IPS-15b (cell line): ENCODE data around the gene PRSS53.
A peak's percentile ranks its signal among the peaks of the same experiment; 100 is the strongest.

Experiments used
- H3K27me3 ChIP-seq: one replicate; pipeline ENCODE4 v1.6.1; 2013; ENCODE audit warnings: low read length; ENCODE audit not compliant: control insufficient read depth, insufficient read depth
- H3K36me3 ChIP-seq: one replicate; pipeline ENCODE4 v1.6.1; 2013; ENCODE audit warnings: low read length; ENCODE audit not compliant: control insufficient read depth, insufficient read depth
- H3K4me1 ChIP-seq: one replicate; pipeline ENCODE4 v1.6.1; 2013; ENCODE audit warnings: mild to moderate bottlenecking, low read length; ENCODE audit not compliant: control insufficient read depth, insufficient read depth
- H3K4me3 ChIP-seq: one replicate; pipeline ENCODE4 v1.5.1; 2013; ENCODE audit warnings: low read depth, low read length
- H3K9ac ChIP-seq: one replicate; pipeline ENCODE4 v1.6.1; 2013; ENCODE audit warnings: low read depth, mild to moderate bottlenecking, low read length
- H3K9me3 ChIP-seq: one replicate; pipeline ENCODE4 v1.6.1; 2013; ENCODE audit warnings: mild to moderate bottlenecking, low read length; ENCODE audit not compliant: control insufficient read depth, insufficient read depth

The PRSS53 gene

GRCh38 chr16:31113121-31114120, 24.7 kb upstream of the PRSS53 start:
- no peak overlapping the region for H3K4me3 ChIP-seq
- peaks cover 2% of the 10 kb centered on the region for H3K27me3 ChIP-seq
- H3K9ac ChIP-seq = no peak overlapping the region
- no peaks in the 10 kb centered on the region for H3K9me3 ChIP-seq
- H3K4me1 ChIP-seq = no peaks in the 10 kb centered on the region
- H3K36me3 ChIP-seq = peaks cover 24% of the 10 kb centered on the region

- H3K9me3 ChIP-seq = no peaks in the 10 kb centered on the region
- H3K4me3 ChIP-seq = no peak overlapping the region
- H3K4me1 ChIP-seq = no peaks in the 10 kb centered on the region
- H3K27me3 ChIP-seq = peaks cover 2% of the 10 kb centered on the region
- H3K9ac ChIP-seq = no peak overlapping the region
- H3K36me3 ChIP-seq = peaks cover 24% of the 10 kb centered on the region
Measured at GRCh38 chr16:31112711-31113110, 24.0 kb upstream of the PRSS53 start.

- Histone ChIP-seq H3K9ac (no peak overlapping the region), H3K4me3 (no peak overlapping the region), H3K36me3 (peaks cover 24% of the 10 kb centered on the region), H3K9me3 (no peaks in the 10 kb centered on the region), H3K4me1 (no peaks in the 10 kb centered on the region), H3K27me3 (peaks cover 2% of the 10 kb centered on the region)
Measured at GRCh38 chr16:31111881-31112466, 23.2 kb upstream of the PRSS53 start.

- no peaks in the 10 kb centered on the region for H3K9me3 ChIP-seq
- H3K27me3 ChIP-seq = peaks cover 2% of the 10 kb centered on the region
- no peak overlapping the region for H3K4me3 ChIP-seq
- no peak overlapping the region for H3K9ac ChIP-seq
- H3K36me3 ChIP-seq = peaks cover 24% of the 10 kb centered on the region
- H3K4me1 ChIP-seq = no peaks in the 10 kb centered on the region
Measured at GRCh38 chr16:31110106-31111034, 21.6 kb upstream of the PRSS53 start.

GRCh38 chr16:31109622-31110021, 20.9 kb upstream of the PRSS53 start:
- H3K27me3 ChIP-seq = peaks cover 2% of the 10 kb centered on the region
- peaks cover 24% of the 10 kb centered on the region for H3K36me3 ChIP-seq
- H3K9me3 ChIP-seq = no peaks in the 10 kb centered on the region
- no peak overlapping the region for H3K9ac ChIP-seq
- H3K4me3 ChIP-seq = peak overlapping the region; percentile 73
- H3K4me1 ChIP-seq = no peaks in the 10 kb centered on the region

GRCh38 chr16:31108794-31109558, 20.2 kb upstream of the PRSS53 start:
- Histone ChIP-seq H3K36me3 (peaks cover 24% of the 10 kb centered on the region), H3K4me1 (no peaks in the 10 kb centered on the region), H3K9ac (peak overlapping the region; percentile 24), H3K27me3 (peaks cover 2% of the 10 kb centered on the region), H3K9me3 (no peaks in the 10 kb centered on the region), H3K4me3 (peak overlapping the region; percentile 73)

GRCh38 chr16:31108035-31108793, 19.5 kb upstream of the PRSS53 start, which contains the start of gene BCKDK:
Gene BCKDK (plus strand): TSS chr16:31108386. CDS start chr16:31109224, 838 bp downstream.
- H3K27me3 ChIP-seq = peaks cover 2% of the 10 kb centered on the region
- no peaks in the 10 kb centered on the region for H3K9me3 ChIP-seq
- H3K4me1 ChIP-seq = no peaks in the 10 kb centered on the region
- H3K9ac ChIP-seq = peak within 1 kb of the TSS; percentile 24
- H3K4me3 ChIP-seq = peak within 1 kb of the TSS; percentile 73
- peaks cover 24% of the 10 kb centered on the region for H3K36me3 ChIP-seq

- H3K27me3 ChIP-seq = peaks cover 2% of the 10 kb centered on the region
- H3K4me1 ChIP-seq = no peaks in the 10 kb centered on the region
- H3K4me3 ChIP-seq = peak overlapping the region; percentile 73
- peaks cover 24% of the 10 kb centered on the region for H3K36me3 ChIP-seq
- no peak overlapping the region for H3K9ac ChIP-seq
- no peaks in the 10 kb centered on the region for H3K9me3 ChIP-seq
Measured at GRCh38 chr16:31107465-31107867, 18.7 kb upstream of the PRSS53 start.

GRCh38 chr16:31106509-31107464, 18.0 kb upstream of the PRSS53 start:
- H3K9me3 ChIP-seq = no peaks in the 10 kb centered on the region
- H3K4me1 ChIP-seq = no peaks in the 10 kb centered on the region
- H3K9ac ChIP-seq = no peak overlapping the region
- H3K27me3 ChIP-seq = peaks cover 2% of the 10 kb centered on the region
- H3K36me3 ChIP-seq = peaks cover 17% of the 10 kb centered on the region
- H3K4me3 ChIP-seq = no peak overlapping the region
